ENCODE data around the gene HERC3.
A peak's percentile ranks its signal among the peaks of the same experiment; 100 is the strongest.

The HERC3 gene

GRCh38 chr4:88591787-88592599, at the start of gene HERC3:
Gene HERC3 (plus strand): TSS chr4:88592480. CDS start chr4:88605824, 13,344 bp downstream.
- in situ Hi-C loops (cut with HindIII; ENCODE audit: low sequenced_read_pairs): no loop called here
- DNase-seq (ENCODE audit: low read depth): peak; percentile 48
- H3K4me3 ChIP-seq (ENCODE audit: low read depth, low read length): peak within 1 kb of the TSS; percentile 86
- TF ChIP-seq, protein P1, sequence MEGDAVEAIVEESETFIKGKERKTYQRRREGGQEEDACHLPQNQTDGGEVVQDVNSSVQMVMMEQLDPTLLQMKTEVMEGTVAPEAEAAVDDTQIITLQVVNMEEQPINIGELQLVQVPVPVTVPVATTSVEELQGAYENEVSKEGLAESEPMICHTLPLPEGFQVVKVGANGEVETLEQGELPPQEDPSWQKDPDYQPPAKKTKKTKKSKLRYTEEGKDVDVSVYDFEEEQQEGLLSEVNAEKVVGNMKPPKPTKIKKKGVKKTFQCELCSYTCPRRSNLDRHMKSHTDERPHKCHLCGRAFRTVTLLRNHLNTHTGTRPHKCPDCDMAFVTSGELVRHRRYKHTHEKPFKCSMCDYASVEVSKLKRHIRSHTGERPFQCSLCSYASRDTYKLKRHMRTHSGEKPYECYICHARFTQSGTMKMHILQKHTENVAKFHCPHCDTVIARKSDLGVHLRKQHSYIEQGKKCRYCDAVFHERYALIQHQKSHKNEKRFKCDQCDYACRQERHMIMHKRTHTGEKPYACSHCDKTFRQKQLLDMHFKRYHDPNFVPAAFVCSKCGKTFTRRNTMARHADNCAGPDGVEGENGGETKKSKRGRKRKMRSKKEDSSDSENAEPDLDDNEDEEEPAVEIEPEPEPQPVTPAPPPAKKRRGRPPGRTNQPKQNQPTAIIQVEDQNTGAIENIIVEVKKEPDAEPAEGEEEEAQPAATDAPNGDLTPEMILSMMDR (IDR thresholded peaks at IDR 0.05; ENCODE audit: low read depth, low read length, missing control alignments): no peak

GRCh38 chr4:88549815-88550214, 42.5 kb upstream of the HERC3 start:
- in situ Hi-C loops (cut with HindIII; ENCODE audit: low sequenced_read_pairs): no loop called here
- no peak for DNase-seq (ENCODE audit: low read depth)
- no peak overlapping the region for H3K4me3 ChIP-seq (ENCODE audit: low read depth, low read length)
- TF ChIP-seq, protein P1 (IDR thresholded peaks at IDR 0.05; ENCODE audit: low read depth, low read length, missing control alignments): no peak

DNA sequence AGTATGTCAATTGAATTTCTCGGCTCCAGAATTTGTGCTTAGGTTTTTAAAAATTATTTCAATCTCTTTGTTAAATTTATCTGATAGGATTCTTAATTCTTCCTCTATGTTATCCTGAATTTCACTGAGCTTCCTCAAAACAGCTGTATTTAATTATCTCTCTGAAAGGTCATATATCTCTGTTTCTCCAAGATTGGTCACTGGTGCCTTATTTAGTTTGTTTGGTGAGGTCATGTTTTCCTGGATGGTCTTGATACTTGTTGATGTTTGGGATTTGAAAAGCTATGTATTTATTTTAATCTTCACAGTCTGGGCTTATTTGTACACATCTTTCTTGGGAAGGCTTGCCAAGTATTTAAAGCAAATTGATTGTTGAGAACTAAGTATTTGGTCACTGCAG, 24.7 kb upstream of the HERC3 start:
- no peak overlapping the region for H3K4me3 ChIP-seq (ENCODE audit: low read depth, low read length)
- in situ Hi-C loops (cut with HindIII; ENCODE audit: low sequenced_read_pairs): no loop called here
- TF ChIP-seq, protein P1 (IDR thresholded peaks at IDR 0.05; ENCODE audit: low read depth, low read length, missing control alignments): no peak
- DNase-seq (ENCODE audit: low read depth): no peak

GRCh38 chr4:88570001-88570400, 22.3 kb upstream of the HERC3 start:
- TF ChIP-seq, protein P1 (IDR thresholded peaks at IDR 0.05; ENCODE audit: low read depth, low read length, missing control alignments): no peak
- DNase-seq (ENCODE audit: low read depth): no peak
- in situ Hi-C loops (cut with HindIII; ENCODE audit: low sequenced_read_pairs): no loop called here
- H3K4me3 ChIP-seq (ENCODE audit: low read depth, low read length): no peak overlapping the region

DNA sequence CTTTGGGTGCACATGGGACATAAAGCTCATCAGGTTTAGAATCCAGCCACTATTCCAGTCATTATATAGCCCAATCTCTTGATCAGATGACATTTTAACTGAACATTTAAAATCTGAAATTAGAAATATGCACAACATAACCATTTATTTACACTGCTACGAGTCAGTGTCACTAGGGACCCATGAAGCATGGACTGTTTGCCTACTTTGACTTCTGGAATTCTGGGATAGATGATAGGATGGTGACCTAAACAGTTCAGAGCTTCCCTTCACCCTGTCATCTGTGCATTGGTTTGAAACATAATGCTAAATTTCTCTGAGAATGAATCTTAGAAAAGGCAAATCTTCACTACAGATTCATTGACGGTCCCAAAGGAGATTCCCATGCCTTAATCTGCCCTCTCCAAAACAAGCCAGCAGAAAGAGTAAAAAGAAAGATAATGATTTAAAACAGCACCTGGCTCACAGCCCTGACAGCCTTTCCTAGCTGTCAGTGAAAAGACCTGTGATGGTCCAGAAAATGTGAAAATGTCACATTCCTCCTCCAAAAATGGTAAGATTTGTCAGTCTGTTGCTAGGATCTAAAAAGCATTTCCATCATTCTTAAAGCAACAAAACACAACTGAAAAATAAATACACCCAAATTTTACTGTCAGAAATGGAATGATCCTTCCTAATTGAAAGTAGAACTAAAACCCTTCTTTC, 18.9 kb upstream of the HERC3 start:
- H3K4me3 ChIP-seq (ENCODE audit: low read depth, low read length): no peak overlapping the region
- DNase-seq (ENCODE audit: low read depth): no peak
- TF ChIP-seq, protein P1 (IDR thresholded peaks at IDR 0.05; ENCODE audit: low read depth, low read length, missing control alignments): no peak
- in situ Hi-C loops (cut with HindIII; ENCODE audit: low sequenced_read_pairs): no loop called here

DNA sequence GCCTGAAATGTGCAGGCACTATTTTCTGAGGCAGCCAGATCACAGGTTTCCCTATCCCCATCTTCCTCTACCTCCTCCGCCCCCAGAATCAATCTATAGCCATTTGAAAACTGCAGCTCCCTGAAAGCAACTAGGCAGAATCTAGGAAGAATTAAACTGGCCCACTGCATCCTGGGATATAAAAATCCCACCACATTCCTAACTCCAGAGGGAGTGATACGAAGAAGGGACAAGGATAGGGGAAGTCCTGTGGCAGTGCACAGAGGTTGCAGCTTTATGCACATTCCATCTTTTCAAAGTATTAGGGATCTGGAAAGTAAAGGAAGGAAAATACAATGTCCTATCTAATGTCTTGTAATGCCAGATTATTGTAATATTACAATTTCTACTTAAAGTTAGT, 18.3 kb upstream of the HERC3 start:
- in situ Hi-C loops (cut with HindIII; ENCODE audit: low sequenced_read_pairs): no loop called here

More for the DNA sequence above, 18.3 kb upstream of the HERC3 start:
- TF ChIP-seq, protein P1 (IDR thresholded peaks at IDR 0.05; ENCODE audit: low read depth, low read length, missing control alignments): peak; percentile 37
- DNase-seq (ENCODE audit: low read depth): no peak
- no peak overlapping the region for H3K4me3 ChIP-seq (ENCODE audit: low read depth, low read length)

Measured in astrocyte of the cerebellum (primary cell).